Stimulated activated CD8-positive, alpha-beta memory T cell treated with anti-CD3 and anti-CD28 coated beads, Interleukin-15, amount 100 ng/mL, for 4 hours (primary cell): ENCODE measurements around the gene SNTG2.
"Not testable (repeated sequence)": the region's sequence is repeated elsewhere in the genome, so short reads cannot be mapped to it uniquely, and the experiment has no call there.

ENCODE experiments used
- DNase-seq, 2 donors: peaks; one replicate each; pipeline ENCODE4 v3.0.0-alpha.2; 2020; ENCODE audit warnings: low read depth in 2 of 2

Gene SNTG2

GRCh38 chr2:1053786-1054185, 103.1 kb downstream of the SNTG2 start:
- DNase-seq, result no peak

GRCh38 chr2:1054399-1054798, 103.8 kb downstream of the SNTG2 start:
- DNase-seq, result no peak

GRCh38 chr2:1055014-1055595, 104.5 kb downstream of the SNTG2 start:
- DNase-seq, result no peak

GRCh38 chr2:1060372-1060771, 109.7 kb downstream of the SNTG2 start:
- no peak for DNase-seq

- no peak for DNase-seq
These were observed 110.3 kb downstream of the SNTG2 start for GRCh38 chr2:1060987-1061386.

- DNase-seq, result no peak
These were observed 117.6 kb downstream of the SNTG2 start for GRCh38 chr2:1068241-1068640.

GRCh38 chr2:1068822-1069221, 118.2 kb downstream of the SNTG2 start:
- DNase-seq, result no peak

- DNase-seq, result no peak
These were observed 119.2 kb downstream of the SNTG2 start for GRCh38 chr2:1069847-1070246.

- no peak for DNase-seq
These were observed 120.0 kb downstream of the SNTG2 start for GRCh38 chr2:1070601-1071000.

GRCh38 chr2:1071650-1072049, 121.0 kb downstream of the SNTG2 start:
- DNase-seq, result no peak

- no peak for DNase-seq
These were observed 121.6 kb downstream of the SNTG2 start for GRCh38 chr2:1072250-1072649.

- DNase-seq, result no peak
These were observed 127.3 kb downstream of the SNTG2 start for GRCh38 chr2:1077911-1078310.

GRCh38 chr2:1078326-1078725, 127.7 kb downstream of the SNTG2 start:
- no peak for DNase-seq

GRCh38 chr2:1079873-1080799, 129.5 kb downstream of the SNTG2 start:
- DNase-seq, result no peak

GRCh38 chr2:1081451-1082225, 131.0 kb downstream of the SNTG2 start:
- DNase-seq, result no peak

- no peak for DNase-seq
These were observed 132.0 kb downstream of the SNTG2 start for GRCh38 chr2:1082456-1083205.

GRCh38 chr2:1088192-1088860, 137.7 kb downstream of the SNTG2 start:
- DNase-seq, result no peak

- no peak for DNase-seq
These were observed 138.3 kb downstream of the SNTG2 start for GRCh38 chr2:1088940-1089339.

GRCh38 chr2:1091895-1092585, 141.4 kb downstream of the SNTG2 start:
- no peak for DNase-seq

- DNase-seq, result not testable (repeated sequence)
These were observed 143.0 kb downstream of the SNTG2 start for GRCh38 chr2:1093668-1094067.

- DNase-seq, result no peak
These were observed 146.5 kb downstream of the SNTG2 start for GRCh38 chr2:1097101-1097500.
